ENCODE results near the gene EMC1. TPM values are rescaled to one million over a fixed set of nuclear protein-coding genes. Genes with fewer than 3 reads are reported as not detected.

EMC1 gene
- total RNA-seq, 2 experiments from 2014 or later: 41.3 to 50.1 TPM

Other genes starting within 250 kb of the EMC1 start
- 92.9 and 121 TPM in 2 replicates for gene UBR4, start 41.3 kb downstream of the EMC1 start, total RNA-seq (2014; rRNA removed; shearing (Covaris generic))
- 126 and 150 TPM in 2 replicates for gene UBR4, start 41.3 kb downstream of the EMC1 start, total RNA-seq (2022)
- gene MRTO4, start 281 bp upstream of the EMC1 start, total RNA-seq (2014; rRNA removed; shearing (Covaris generic)): 60.0 and 67.6 TPM in 2 replicates
- 45.8 and 66.0 TPM in 2 replicates for gene MRTO4, start 281 bp upstream of the EMC1 start, total RNA-seq (2022)
- 0.90 and 1.2 TPM in 2 replicates for gene AKR7A3, start 37.2 kb upstream of the EMC1 start, total RNA-seq (2014; rRNA removed; shearing (Covaris generic))
- 2.0 and 2.6 TPM in 2 replicates for gene AKR7A3, start 37.2 kb upstream of the EMC1 start, total RNA-seq (2022)
- 53.9 and 75.2 TPM in 2 replicates for gene AKR7A2, start 60.6 kb upstream of the EMC1 start, total RNA-seq (2014; rRNA removed; shearing (Covaris generic))
- gene AKR7A2, start 60.6 kb upstream of the EMC1 start, total RNA-seq (2022): 54.2 and 59.1 TPM in 2 replicates
- gene SLC66A1, start 60.8 kb upstream of the EMC1 start, total RNA-seq (2014; rRNA removed; shearing (Covaris generic)): 14.0 and 14.9 TPM in 2 replicates
- 18.9 and 21.0 TPM in 2 replicates for gene SLC66A1, start 60.8 kb upstream of the EMC1 start, total RNA-seq (2022)
- 56.1 and 61.3 TPM in 2 replicates for gene CAPZB, start 234.0 kb upstream of the EMC1 start, total RNA-seq (2014; rRNA removed; shearing (Covaris generic))
- gene CAPZB, start 234.0 kb upstream of the EMC1 start, total RNA-seq (2022): 187 and 190 TPM in 2 replicates

Measured in OCI-LY7 (cell line).